Activated CD8-positive, alpha-beta T cell treated with anti-CD3 and anti-CD28 coated beads, Interleukin-2, amount 10 ng/mL, durations not matched to agents 7 days and 5 days (primary cell): Measurements from ENCODE around the gene PPFIA4. TPM values are rescaled to one million over a fixed set of nuclear protein-coding genes. Genes with fewer than 3 reads are reported as not detected.
"Not testable (repeated sequence)": the region's sequence is repeated elsewhere in the genome, so short reads cannot be mapped to it uniquely, and the experiment has no call there.

Experiments used
- ATAC-seq: fragments of 150-1000 bp; cut with Tn5 transposase; one replicate; pipeline ENCODE4 v1.10.0; 2021; ENCODE audit warnings: moderate library complexity
- CTCF ChIA-PET: fragments of 350-600 bp; sonication (Branson Sonifier 250); formaldehyde crosslinking; loops from one replicate; lab custom pipeline; 2021; ENCODE audit warnings: antibody characterized with exemption; lab: Charles Lee
- POLR2A ChIA-PET: fragments of 350-600 bp; sonication (Branson Sonifier 250); formaldehyde crosslinking; loops from one replicate; lab custom pipeline; 2021; ENCODE audit warnings: antibody characterized with exemption; lab: Charles Lee
- DNase-seq: peaks from one replicate; pipeline ENCODE4 v3.0.0-alpha.2; 2020
- H3K27ac Mint-ChIP-seq: one replicate; pipeline ENCODE4 v1.8.0; 2021; ENCODE audit warnings: mild to moderate bottlenecking, mixed read lengths
- H3K27me3 Mint-ChIP-seq: one replicate; pipeline ENCODE4 v1.8.0; 2021; ENCODE audit warnings: low read depth, mixed read lengths
- H3K36me3 Mint-ChIP-seq: one replicate; pipeline ENCODE4 v1.8.0; 2021; ENCODE audit warnings: low read depth, mixed read lengths
- H3K4me1 Mint-ChIP-seq: one replicate; pipeline ENCODE4 v1.8.0; 2021; ENCODE audit warnings: low read depth, mixed read lengths
- H3K4me3 Mint-ChIP-seq: one replicate; pipeline ENCODE4 v1.8.0; 2021; ENCODE audit warnings: mild to moderate bottlenecking, mixed read lengths
- H3K9me3 Mint-ChIP-seq: one replicate; pipeline ENCODE4 v1.8.0; 2022; ENCODE audit warnings: mixed read lengths; ENCODE audit not compliant: insufficient read depth
- total RNA-seq, 2 experiments: library from RNA; stranded (reverse); gene quantifications; one replicate each; pipeline ENCODE4 v1.2.3, GENCODE V29; 2021

PPFIA4 gene
- total RNA-seq, 2 experiments from 2014 or later, result 31.9 to 32.0 TPM

GRCh38 chr1:202998836-202999750 is 27.2 kb upstream of the PPFIA4 start:
- peak overlapping the region; percentile 50 for H3K27ac Mint-ChIP-seq
- H3K4me3 Mint-ChIP-seq, result peak overlapping the region; percentile 59
- CTCF ChIA-PET, result interaction anchor here (0.6 to 4.1 kb wide), 39 partner anchors 9 to 284 kb away, joined by 3 to 28 read pairs (median 4); partner anchors contain the start of genes KLHL12, RABIF and TMEM183A

GRCh38 chr1:203000217-203000944 is 25.9 kb upstream of the PPFIA4 start:
- POLR2A ChIA-PET, result interaction anchor here (1.1 to 1.4 kb wide), 2 partner anchors 32 to 73 kb away, joined by 3 to 4 read pairs; partner anchors contain the start of gene KLHL12
- DNase-seq, result no peak

More at GRCh38 chr1:202998836-202999750, 27.2 kb upstream of the PPFIA4 start:
- Mint-ChIP-seq H3K4me1 (peaks cover 19% of the 10 kb centered on the region), H3K36me3 (no peaks in the 10 kb centered on the region), H3K9me3 (no peaks in the 10 kb centered on the region), H3K27me3 (peaks cover 30% of the 10 kb centered on the region)
- DNase-seq, result peak; percentile 81
- peak; percentile 44 for ATAC-seq
- POLR2A ChIA-PET, result interaction anchor here (0.7 to 1.1 kb wide), 2 partner anchors 72 to 141 kb away, joined by 3 read pairs; partner anchors contain the start of gene KLHL12

DNA sequence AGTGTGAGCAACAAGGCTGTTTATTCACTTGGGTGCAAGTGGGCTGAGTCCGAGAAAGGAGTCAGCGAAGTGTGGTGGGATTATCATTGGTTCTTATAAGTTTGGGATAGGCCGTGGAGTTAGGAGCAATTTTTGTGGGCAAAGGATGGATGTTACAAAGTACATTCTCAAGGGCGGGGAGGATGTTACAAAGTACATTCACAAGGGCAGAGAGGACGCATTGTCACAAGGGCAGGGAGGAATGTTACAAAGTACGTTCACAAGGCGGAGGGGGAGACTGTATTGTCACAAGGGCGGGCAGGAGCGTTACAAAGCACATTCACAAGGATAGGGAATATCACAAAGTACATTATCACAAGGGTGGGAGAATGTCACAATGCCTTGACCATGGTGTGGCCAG is 24.3 kb upstream of the PPFIA4 start:
- H3K27ac Mint-ChIP-seq, result no peak overlapping the region
- no peak overlapping the region for H3K4me3 Mint-ChIP-seq
- POLR2A ChIA-PET, result interaction anchor here (1.4 kb wide), 1 partner anchor 34 kb away, joined by 4 read pairs; no protein-coding TSS in a partner anchor
- ATAC-seq, result no peak
- H3K4me1 Mint-ChIP-seq, result peaks cover 31% of the 10 kb centered on the region
- H3K36me3 Mint-ChIP-seq, result peaks cover 5% of the 10 kb centered on the region
- CTCF ChIA-PET, result no interaction called here
- DNase-seq, result no peak
- peaks cover 11% of the 10 kb centered on the region for H3K27me3 Mint-ChIP-seq
- H3K9me3 Mint-ChIP-seq, result no peaks in the 10 kb centered on the region

More at GRCh38 chr1:203000217-203000944, 25.9 kb upstream of the PPFIA4 start:
- peaks cover 20% of the 10 kb centered on the region for H3K4me1 Mint-ChIP-seq
- CTCF ChIA-PET, result interaction anchor here (0.8 to 4.1 kb wide), 23 partner anchors 8 to 250 kb away, joined by 3 to 28 read pairs (median 5); partner anchors contain the start of genes KLHL12, RABIF and TMEM183A
- H3K27me3 Mint-ChIP-seq, result peaks cover 24% of the 10 kb centered on the region
- no peak for ATAC-seq
- no peaks in the 10 kb centered on the region for H3K36me3 Mint-ChIP-seq
- H3K27ac Mint-ChIP-seq, result no peak overlapping the region
- H3K4me3 Mint-ChIP-seq, result no peak overlapping the region
- H3K9me3 Mint-ChIP-seq, result no peaks in the 10 kb centered on the region

GRCh38 chr1:203002951-203003350 is 23.3 kb upstream of the PPFIA4 start:
- no peak for DNase-seq
- Mint-ChIP-seq H3K36me3 (peaks cover 9% of the 10 kb centered on the region), H3K27me3 (peaks cover 5% of the 10 kb centered on the region), H3K4me3 (no peak overlapping the region), H3K27ac (no peak overlapping the region), H3K9me3 (no peaks in the 10 kb centered on the region), H3K4me1 (peaks cover 31% of the 10 kb centered on the region)
- ATAC-seq, result no peak
- ChIA-PET CTCF (no interaction called here), POLR2A (no interaction called here)

DNA sequence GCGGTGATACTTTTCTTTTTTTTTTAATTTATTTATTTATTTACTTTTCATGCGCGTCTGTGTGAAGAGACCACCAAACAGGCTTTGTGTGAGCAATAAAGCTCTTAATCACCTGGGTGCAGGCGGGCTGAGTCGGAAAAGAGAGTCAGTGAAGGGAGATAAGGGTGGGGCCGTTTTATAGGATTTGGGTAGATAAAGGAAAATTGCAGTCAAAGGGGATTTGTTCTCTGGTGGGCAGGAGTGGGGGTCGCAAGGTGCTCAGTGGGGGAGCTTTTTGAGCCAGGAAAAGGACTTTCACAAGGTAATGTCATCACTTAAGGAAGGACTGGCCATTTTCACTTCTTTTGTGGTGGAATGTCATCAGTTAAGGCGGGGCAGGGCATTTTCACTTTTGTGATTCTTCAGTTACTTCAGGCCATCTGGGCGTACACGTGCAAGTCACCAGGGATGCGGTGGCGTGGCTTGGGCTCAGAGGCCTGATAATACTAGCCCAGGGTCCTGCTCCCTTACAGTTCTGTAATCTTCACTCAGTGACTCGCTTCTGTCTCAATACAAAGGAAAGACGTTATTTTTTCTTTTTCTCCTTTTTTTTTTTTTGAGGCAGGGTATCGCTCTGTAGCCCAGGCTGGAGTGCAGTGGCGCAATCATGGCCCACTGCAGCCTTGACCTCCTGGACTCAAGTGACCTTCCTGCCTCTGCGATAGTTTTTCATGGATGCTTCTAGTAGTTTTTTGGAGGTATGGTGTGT is 20.7 kb upstream of the PPFIA4 start:
- Mint-ChIP-seq H3K4me3 (peak overlapping the region; percentile 88), H3K36me3 (peaks cover 19% of the 10 kb centered on the region), H3K4me1 (peaks cover 29% of the 10 kb centered on the region), H3K27ac (peak overlapping the region; percentile 96)
- ChIA-PET CTCF (interaction anchor here (0.7 to 1.4 kb wide), 6 partner anchors 9 to 78 kb away, joined by 3 to 5 read pairs (median 3); partner anchors contain the start of gene KLHL12), POLR2A (interaction anchor here (1.9 to 3.2 kb wide), 2 partner anchors 38 to 117 kb away, joined by 12 to 19 read pairs; partner anchors contain the start of genes CYB5R1 and RABIF)
- not testable (repeated sequence) for DNase-seq, H3K27me3 Mint-ChIP-seq, ATAC-seq, H3K9me3 Mint-ChIP-seq

- ChIA-PET CTCF (interaction anchor here (0.6 to 4.2 kb wide), 12 partner anchors 8 to 287 kb away, joined by 3 to 23 read pairs (median 4); no protein-coding TSS in a partner anchor), POLR2A (interaction anchor here (0.5 to 3.2 kb wide), 28 partner anchors 13 to 848 kb away, joined by 3 to 19 read pairs (median 4); partner anchors contain the start of genes CYB5R1, KLHL12, PPFIA4 and PTPN7)
- H3K36me3 Mint-ChIP-seq, result peaks cover 31% of the 10 kb centered on the region
- H3K27ac Mint-ChIP-seq, result peak within 1 kb of the TSS; percentile 96
- no peaks in the 10 kb centered on the region for H3K9me3 Mint-ChIP-seq
- H3K4me3 Mint-ChIP-seq, result peak within 1 kb of the TSS; percentile 88
- DNase-seq (peak; percentile 98), ATAC-seq (peak; percentile 91)
- H3K27me3 Mint-ChIP-seq, result no peaks in the 10 kb centered on the region
- H3K4me1 Mint-ChIP-seq, result peaks cover 30% of the 10 kb centered on the region
Observed at GRCh38 chr1:203006948-203007871, 19.1 kb upstream of the PPFIA4 start, which contains the start of gene TMEM183A. TMEM183A (plus strand) TSS chr1:203007374; CDS start chr1:203007466, 92 bp downstream.

DNA sequence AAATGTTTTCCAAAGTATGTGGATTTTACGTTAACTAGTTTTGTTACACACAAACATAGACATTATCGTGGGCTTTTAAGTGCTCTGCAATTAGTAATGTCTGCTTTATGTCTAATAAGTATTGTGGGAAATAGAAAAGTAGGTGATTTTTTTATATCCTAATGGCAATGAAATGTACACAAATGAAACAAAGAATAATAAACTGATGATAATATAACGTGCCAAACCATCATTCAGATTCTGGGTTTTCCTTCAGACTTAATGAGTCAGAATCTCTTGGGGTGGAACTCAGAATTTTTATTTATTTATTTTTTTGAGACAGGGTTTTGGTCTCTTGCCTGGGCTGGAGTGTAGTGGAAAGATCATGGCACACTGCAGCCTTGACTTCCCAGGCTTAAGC is 17.1 kb upstream of the PPFIA4 start:
- peaks cover 46% of the 10 kb centered on the region for H3K36me3 Mint-ChIP-seq

GRCh38 chr1:203011582-203011981 is 14.7 kb upstream of the PPFIA4 start:
- ATAC-seq, result no peak
- H3K27me3 Mint-ChIP-seq, result no peaks in the 10 kb centered on the region
- CTCF ChIA-PET, result no interaction called here
- POLR2A ChIA-PET, result no interaction called here
- H3K4me1 Mint-ChIP-seq, result peaks cover 18% of the 10 kb centered on the region
- H3K36me3 Mint-ChIP-seq, result peaks cover 63% of the 10 kb centered on the region
- H3K4me3 Mint-ChIP-seq, result no peak overlapping the region
- no peak for DNase-seq
- no peaks in the 10 kb centered on the region for H3K9me3 Mint-ChIP-seq
- H3K27ac Mint-ChIP-seq, result no peak overlapping the region

More for the DNA sequence above, 17.1 kb upstream of the PPFIA4 start:
- no peaks in the 10 kb centered on the region for H3K9me3 Mint-ChIP-seq
- POLR2A ChIA-PET, result interaction anchor here (0.6 kb wide), 1 partner anchor 799 kb away, joined by 3 read pairs; no protein-coding TSS in a partner anchor
- H3K4me3 Mint-ChIP-seq, result peak overlapping the region; percentile 88
- no peak overlapping the region for H3K27ac Mint-ChIP-seq
- no peak for ATAC-seq
- no peaks in the 10 kb centered on the region for H3K27me3 Mint-ChIP-seq
- H3K4me1 Mint-ChIP-seq, result peaks cover 30% of the 10 kb centered on the region
- CTCF ChIA-PET, result interaction anchor here (1.1 to 4.2 kb wide), 2 partner anchors 10 to 82 kb away, joined by 3 to 23 read pairs; partner anchors contain the start of gene KLHL12
- DNase-seq, result no peak

GRCh38 chr1:203017061-203017460 is 9.2 kb upstream of the PPFIA4 start:
- ATAC-seq, result no peak
- CTCF ChIA-PET, result interaction anchor here (1.3 to 2.1 kb wide), 3 partner anchors 10 to 199 kb away, joined by 3 to 9 read pairs (median 5); partner anchors contain the start of gene TMEM183A
- no peak for DNase-seq

More at GRCh38 chr1:203017061-203017460, 9.2 kb upstream of the PPFIA4 start:
- Mint-ChIP-seq H3K27ac (no peak overlapping the region), H3K9me3 (no peaks in the 10 kb centered on the region), H3K4me1 (no peaks in the 10 kb centered on the region), H3K36me3 (peaks cover 79% of the 10 kb centered on the region), H3K4me3 (no peak overlapping the region), H3K27me3 (no peaks in the 10 kb centered on the region)
- POLR2A ChIA-PET, result interaction anchor here (0.6 kb wide), 1 partner anchor 8 kb away, joined by 3 read pairs; no protein-coding TSS in a partner anchor
